Mesendoderm (in vitro differentiated cells): ENCODE measurements around the gene ACSL5.
A peak's percentile ranks its signal among the peaks of the same experiment; 100 is the strongest.

Experiments used
- DNase-seq: peaks from one replicate; pipeline ENCODE4 v3.0.0; 2013
- H2AK5ac ChIP-seq: 2 replicates; pipeline ENCODE4 v1.6.1; 2013; ENCODE audit warnings: low read length, inconsistent platforms
- H2BK120ac ChIP-seq: 2 replicates; pipeline ENCODE4 v1.6.1; 2013; ENCODE audit warnings: low read depth, mild to moderate bottlenecking, low read length, moderate library complexity, mixed read lengths
- H2BK15ac ChIP-seq: replicated peaks from 2 replicates; pipeline ENCODE4 v1.6.1; 2013; ENCODE audit warnings: low read depth, mild to moderate bottlenecking, moderate library complexity
- H2BK5ac ChIP-seq: 2 replicates; pipeline ENCODE4 v1.6.1; 2013; ENCODE audit warnings: low read length, inconsistent platforms
- H3K18ac ChIP-seq: 2 replicates; pipeline ENCODE4 v1.6.1; 2013; ENCODE audit warnings: mild to moderate bottlenecking, low read length, mixed read lengths
- H3K23ac ChIP-seq: one replicate; pipeline ENCODE4 v1.6.1; 2013; ENCODE audit warnings: low read length
- H3K27ac ChIP-seq: 2 replicates; pipeline ENCODE4 v1.5.1; 2013; ENCODE audit warnings: low read depth, mild to moderate bottlenecking, inconsistent platforms, low read length, moderate library complexity
- H3K27me3 ChIP-seq: 2 replicates; pipeline ENCODE4 v1.6.1; 2013; ENCODE audit warnings: low read length, control low read depth, mild to moderate bottlenecking, inconsistent platforms; ENCODE audit not compliant: insufficient read depth, poor library complexity
- H3K36me3 ChIP-seq: 2 replicates; pipeline ENCODE4 v1.6.1; 2013; ENCODE audit warnings: low read length, inconsistent platforms; ENCODE audit not compliant: control insufficient read depth, insufficient read depth
- H3K4ac ChIP-seq: one replicate; pipeline ENCODE4 v1.6.1; 2013; ENCODE audit warnings: low read depth, mild to moderate bottlenecking, low read length, moderate library complexity
- H3K4me1 ChIP-seq: 2 replicates; pipeline ENCODE4 v1.6.1; 2013; ENCODE audit warnings: low read depth, low read length, inconsistent platforms; ENCODE audit not compliant: control insufficient read depth
- H3K4me2 ChIP-seq: 2 replicates; pipeline ENCODE4 v1.6.1; 2013; ENCODE audit warnings: low read length
- H3K4me3 ChIP-seq: 2 replicates; pipeline ENCODE4 v1.5.1; 2013; ENCODE audit warnings: mild to moderate bottlenecking, low read length
- H3K56ac ChIP-seq: one replicate; pipeline ENCODE4 v1.6.1; 2013; ENCODE audit warnings: low read length
- H3K79me1 ChIP-seq: 2 replicates; pipeline ENCODE4 v1.6.1; 2013; ENCODE audit warnings: low read length, inconsistent platforms
- H3K79me2 ChIP-seq: 2 replicates; pipeline ENCODE4 v1.6.1; 2013; ENCODE audit warnings: mild to moderate bottlenecking, low read length; ENCODE audit not compliant: control insufficient read depth, insufficient read depth
- H3K9ac ChIP-seq: 2 replicates; pipeline ENCODE4 v1.6.1; 2013; ENCODE audit warnings: low read length, inconsistent platforms
- H4K5ac ChIP-seq: one replicate; pipeline ENCODE4 v1.6.1; 2013; ENCODE audit warnings: low read length
- H4K8ac ChIP-seq: one replicate; pipeline ENCODE4 v1.6.1; 2013; ENCODE audit warnings: low read depth, mild to moderate bottlenecking, control low read depth, low read length, moderate library complexity
- WGBS: extraction: QIAGEN DNeasy Blood & Tissue Kit; methylation state at CpG from one replicate; pipeline ENCODE4 v1.1.7; 2013; ENCODE audit warnings: low lambda C conversion rate, missing lambda C conversion rate; ENCODE audit not compliant: insufficient coverage; ENCODE audit errors: extremely low coverage; 5-methylcytosine and 5-hydroxymethylcytosine counted together

Gene ACSL5

DNA sequence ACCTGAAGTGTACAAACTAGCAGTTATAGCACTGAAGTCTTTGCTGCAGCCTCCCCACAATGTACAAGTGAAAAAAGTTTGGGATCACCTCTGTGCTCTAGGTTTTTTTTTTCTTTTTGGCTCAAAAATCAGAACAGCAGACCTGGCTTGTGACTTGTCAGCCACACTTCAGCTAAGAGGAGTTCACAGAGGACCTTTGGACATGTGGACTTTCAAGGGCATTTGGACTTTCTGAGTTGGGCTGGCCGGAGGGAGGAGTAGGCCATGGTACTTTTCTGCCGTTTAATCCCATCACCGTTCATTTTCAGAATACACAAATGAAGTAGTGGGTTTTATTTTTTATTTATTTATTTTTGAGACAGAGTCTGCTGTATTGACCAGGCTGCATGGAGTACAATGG lies 21.9 kb upstream of the ACSL5 start:
- H3K56ac ChIP-seq, result no peak overlapping the region
- H2BK5ac ChIP-seq, result no peak overlapping the region
- no peak overlapping the region for H3K23ac ChIP-seq
- H2BK120ac ChIP-seq, result no peak overlapping the region
- no peaks in the 10 kb centered on the region for H3K79me1 ChIP-seq
- no peaks in the 10 kb centered on the region for H3K79me2 ChIP-seq
- H2BK15ac ChIP-seq, result no peak overlapping the region
- H3K4ac ChIP-seq, result no peak overlapping the region
- H4K5ac ChIP-seq, result no peak overlapping the region
- no peak overlapping the region for H3K18ac ChIP-seq
- WGBS, result no CpG with 5 or more reads among the region's 3 CpGs
- no peak overlapping the region for H3K9ac ChIP-seq
- H3K4me1 ChIP-seq, result no peaks in the 10 kb centered on the region
- no peak overlapping the region for H2AK5ac ChIP-seq
- H3K27me3 ChIP-seq, result no peaks in the 10 kb centered on the region
- no peak overlapping the region for H3K4me2 ChIP-seq
- no peak overlapping the region for H4K8ac ChIP-seq
- no peak for DNase-seq
- H3K36me3 ChIP-seq, result no peaks in the 10 kb centered on the region
- H3K27ac ChIP-seq, result no peak overlapping the region
- H3K4me3 ChIP-seq, result no peak overlapping the region

DNA sequence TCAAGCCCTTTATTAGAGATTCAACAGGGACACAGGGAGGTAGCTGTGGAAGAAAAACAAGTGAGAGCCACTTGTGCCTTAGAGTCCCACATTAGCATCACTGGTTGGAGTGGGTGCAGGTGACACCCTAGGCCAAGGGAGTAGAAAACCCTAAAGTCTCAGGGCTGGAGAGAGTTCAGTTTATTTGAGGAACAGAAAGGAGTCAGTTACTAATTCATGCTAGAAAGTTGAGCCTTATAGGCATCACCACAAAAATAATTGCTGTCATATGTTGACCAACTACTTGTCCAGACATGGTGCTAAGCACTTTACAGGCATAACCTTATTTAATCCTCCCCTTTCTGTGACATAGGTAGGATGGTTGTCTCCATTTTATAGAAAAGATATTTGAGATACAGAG lies 20.9 kb upstream of the ACSL5 start:
- H3K79me2 ChIP-seq, result no peaks in the 10 kb centered on the region
- H3K4me1 ChIP-seq, result no peaks in the 10 kb centered on the region
- H3K4me3 ChIP-seq, result no peak overlapping the region
- no peak overlapping the region for H4K8ac ChIP-seq
- H3K36me3 ChIP-seq, result no peaks in the 10 kb centered on the region
- H3K4ac ChIP-seq, result no peak overlapping the region
- H2BK120ac ChIP-seq, result no peak overlapping the region
- H4K5ac ChIP-seq, result no peak overlapping the region
- no peak overlapping the region for H3K9ac ChIP-seq
- H3K79me1 ChIP-seq, result no peaks in the 10 kb centered on the region
- no peak overlapping the region for H3K4me2 ChIP-seq
- H3K27me3 ChIP-seq, result no peaks in the 10 kb centered on the region
- H2BK15ac ChIP-seq, result no peak overlapping the region
- no peak for DNase-seq
- no peak overlapping the region for H3K56ac ChIP-seq
- H3K23ac ChIP-seq, result no peak overlapping the region
- H3K18ac ChIP-seq, result no peak overlapping the region
- no peak overlapping the region for H3K27ac ChIP-seq
- no peak overlapping the region for H2BK5ac ChIP-seq
- no peak overlapping the region for H2AK5ac ChIP-seq

DNA sequence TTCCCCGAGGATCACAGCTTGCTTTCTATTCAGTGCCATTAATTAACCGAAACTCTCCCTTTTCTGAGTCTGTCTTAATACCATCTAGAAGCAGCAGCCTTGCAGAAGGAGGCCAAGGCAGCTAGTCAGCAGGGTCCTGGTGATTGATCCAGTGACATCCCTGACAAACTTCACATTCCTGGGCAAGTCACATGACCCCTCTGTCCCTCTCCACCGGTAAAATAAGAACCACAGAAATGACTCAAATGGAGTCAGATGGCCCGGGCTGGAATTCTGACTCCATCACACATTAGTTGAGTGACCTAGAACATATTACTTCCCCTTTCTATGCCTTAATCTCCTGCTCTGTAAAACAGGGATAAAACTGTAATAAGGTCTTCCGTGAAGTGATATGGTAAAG lies 17.2 kb upstream of the ACSL5 start:
- no peak overlapping the region for H3K23ac ChIP-seq
- WGBS, result no CpG with 5 or more reads among the region's 5 CpGs
- no peak overlapping the region for H2BK120ac ChIP-seq
- no peak overlapping the region for H3K4me3 ChIP-seq
- H3K4me2 ChIP-seq, result no peak overlapping the region
- H3K27ac ChIP-seq, result no peak overlapping the region
- no peak overlapping the region for H4K8ac ChIP-seq
- H3K27me3 ChIP-seq, result no peaks in the 10 kb centered on the region
- no peak overlapping the region for H3K56ac ChIP-seq
- H2BK5ac ChIP-seq, result no peak overlapping the region
- H4K5ac ChIP-seq, result no peak overlapping the region
- no peak overlapping the region for H3K9ac ChIP-seq
- no peak overlapping the region for H2BK15ac ChIP-seq
- DNase-seq, result no peak
- no peak overlapping the region for H3K4ac ChIP-seq
- H3K18ac ChIP-seq, result no peak overlapping the region
- no peaks in the 10 kb centered on the region for H3K79me1 ChIP-seq
- no peak overlapping the region for H2AK5ac ChIP-seq
- H3K79me2 ChIP-seq, result no peaks in the 10 kb centered on the region
- H3K4me1 ChIP-seq, result no peaks in the 10 kb centered on the region
- H3K36me3 ChIP-seq, result no peaks in the 10 kb centered on the region

DNA sequence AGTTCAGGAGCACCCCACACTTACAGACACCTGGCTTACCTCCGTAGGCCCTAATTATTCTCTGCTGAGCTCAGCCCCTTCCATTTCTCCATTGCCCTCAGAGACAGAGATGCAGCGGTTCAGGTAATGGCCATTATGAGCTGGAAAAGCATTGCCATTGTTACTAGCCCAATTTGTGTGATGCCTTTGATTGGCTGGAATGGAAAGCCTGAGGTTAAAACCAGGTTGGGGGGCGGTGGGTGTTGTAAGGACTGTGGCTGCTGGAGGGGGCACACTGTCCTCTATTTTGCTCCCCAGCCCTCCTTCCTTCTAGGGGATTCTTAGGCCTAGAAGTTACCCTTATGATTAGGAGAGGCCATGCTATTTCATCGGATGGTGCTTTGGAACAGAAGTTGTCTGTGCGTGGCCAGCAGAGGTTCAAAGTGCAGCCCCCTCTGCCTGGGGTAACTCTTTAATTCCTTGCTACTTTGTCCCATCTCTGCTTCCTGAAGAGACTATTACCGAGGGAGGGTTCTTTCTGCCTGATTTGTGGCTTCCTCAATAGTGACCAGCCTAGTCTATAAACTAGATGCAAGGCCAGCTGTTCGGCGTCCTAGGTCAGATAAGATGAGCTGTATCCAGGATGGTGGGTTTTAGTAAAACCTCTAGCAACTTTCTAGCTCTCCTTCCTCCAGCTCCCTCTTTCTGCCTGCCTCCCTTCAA lies 14.2 kb upstream of the ACSL5 start:
- Histone ChIP-seq H4K5ac (no peak overlapping the region), H2BK5ac (no peak overlapping the region), H3K27me3 (no peaks in the 10 kb centered on the region), H3K18ac (no peak overlapping the region), H2BK15ac (no peak overlapping the region), H4K8ac (no peak overlapping the region), H3K36me3 (no peaks in the 10 kb centered on the region), H3K27ac (no peak overlapping the region), H3K4me1 (no peaks in the 10 kb centered on the region), H2AK5ac (no peak overlapping the region), H2BK120ac (no peak overlapping the region), H3K79me1 (no peaks in the 10 kb centered on the region), H3K56ac (no peak overlapping the region), H3K9ac (no peak overlapping the region), H3K4ac (no peak overlapping the region), H3K4me2 (no peak overlapping the region), H3K4me3 (no peak overlapping the region), H3K79me2 (no peaks in the 10 kb centered on the region), H3K23ac (no peak overlapping the region)
- no CpG with 5 or more reads among the region's 8 CpGs for WGBS
- DNase-seq, result no peak

DNA sequence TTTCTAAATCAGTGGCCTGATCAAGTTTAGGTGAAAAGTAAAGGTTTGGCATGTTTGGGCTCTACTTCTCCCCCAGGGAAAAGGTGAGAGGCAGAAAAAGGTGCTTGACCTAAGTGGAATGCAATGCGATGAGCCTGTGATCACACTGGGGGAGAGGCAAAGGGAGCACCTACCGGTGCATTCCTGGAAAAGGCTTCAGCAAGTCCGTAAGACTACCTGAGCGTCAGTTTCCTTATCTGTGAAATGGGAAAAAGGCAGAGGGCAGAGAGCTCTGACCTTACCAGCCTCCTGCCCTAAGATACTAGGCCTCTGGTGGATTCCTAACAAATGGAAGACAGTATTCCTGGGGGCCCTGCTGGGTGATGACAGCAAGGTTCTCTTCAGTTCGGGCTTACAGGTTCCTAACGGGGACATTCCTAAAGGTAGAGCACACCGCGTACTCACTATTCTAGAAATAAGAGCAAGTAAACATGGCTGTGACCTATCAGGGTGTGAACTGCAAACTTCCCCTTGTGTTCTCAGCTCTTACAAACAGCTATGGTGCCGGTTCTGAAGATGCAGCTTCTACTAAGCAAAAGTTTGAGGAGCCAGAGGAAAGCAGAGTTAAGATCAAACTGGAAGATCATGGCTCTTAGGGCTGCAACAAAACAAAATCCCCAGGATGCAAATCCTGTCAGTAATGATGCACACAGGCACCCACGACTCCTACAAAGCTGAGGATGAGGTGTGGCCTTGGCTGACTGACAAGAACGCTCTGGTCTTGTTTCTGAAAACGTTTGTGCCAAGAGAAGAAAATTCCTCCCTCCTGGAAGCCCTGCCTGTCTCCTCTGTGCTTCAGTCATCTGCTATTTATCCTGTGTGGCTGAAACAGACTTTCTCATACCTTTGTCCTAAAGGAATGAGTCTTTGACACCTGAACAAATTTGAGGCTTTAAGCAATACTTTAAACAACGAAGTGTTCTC lies 13.3 kb upstream of the ACSL5 start:
- no peaks in the 10 kb centered on the region for H3K36me3 ChIP-seq
- no peak overlapping the region for H2BK120ac ChIP-seq
- no peaks in the 10 kb centered on the region for H3K79me1 ChIP-seq
- H2BK5ac ChIP-seq, result no peak overlapping the region
- H3K18ac ChIP-seq, result no peak overlapping the region
- H4K5ac ChIP-seq, result no peak overlapping the region
- H3K4me2 ChIP-seq, result no peak overlapping the region
- no peaks in the 10 kb centered on the region for H3K79me2 ChIP-seq
- H4K8ac ChIP-seq, result no peak overlapping the region
- no peaks in the 10 kb centered on the region for H3K4me1 ChIP-seq
- no peak overlapping the region for H3K56ac ChIP-seq
- H2BK15ac ChIP-seq, result no peak overlapping the region
- no peaks in the 10 kb centered on the region for H3K27me3 ChIP-seq
- H3K27ac ChIP-seq, result no peak overlapping the region
- WGBS, result no CpG with 5 or more reads among the region's 13 CpGs
- no peak overlapping the region for H3K4ac ChIP-seq
- no peak overlapping the region for H3K9ac ChIP-seq
- peak; percentile 43 for DNase-seq
- H2AK5ac ChIP-seq, result no peak overlapping the region
- no peak overlapping the region for H3K4me3 ChIP-seq
- H3K23ac ChIP-seq, result no peak overlapping the region
